ENCODE measurements around the gene ROBO2.

ROBO2 gene

DNA sequence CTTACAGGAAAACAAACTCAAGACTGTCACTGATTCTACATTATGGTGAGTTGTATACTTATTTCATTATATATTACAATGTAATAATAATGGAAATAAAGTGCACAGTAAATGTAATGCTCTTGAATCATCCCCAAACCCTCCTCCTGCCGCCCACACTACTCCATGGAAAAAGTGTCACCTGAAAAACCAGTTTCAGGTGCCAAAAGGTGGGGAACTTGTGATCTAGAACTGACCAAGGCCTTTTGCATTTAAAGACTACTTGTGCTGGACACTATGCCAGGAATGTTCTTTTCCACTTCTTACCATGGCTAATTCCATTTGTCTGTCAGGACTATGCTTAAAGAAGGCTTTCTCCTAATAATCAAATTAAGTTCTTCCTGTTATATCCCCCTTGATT, 32.3 kb downstream of the ROBO2 start:
- TF ChIP-seq, protein P1, sequence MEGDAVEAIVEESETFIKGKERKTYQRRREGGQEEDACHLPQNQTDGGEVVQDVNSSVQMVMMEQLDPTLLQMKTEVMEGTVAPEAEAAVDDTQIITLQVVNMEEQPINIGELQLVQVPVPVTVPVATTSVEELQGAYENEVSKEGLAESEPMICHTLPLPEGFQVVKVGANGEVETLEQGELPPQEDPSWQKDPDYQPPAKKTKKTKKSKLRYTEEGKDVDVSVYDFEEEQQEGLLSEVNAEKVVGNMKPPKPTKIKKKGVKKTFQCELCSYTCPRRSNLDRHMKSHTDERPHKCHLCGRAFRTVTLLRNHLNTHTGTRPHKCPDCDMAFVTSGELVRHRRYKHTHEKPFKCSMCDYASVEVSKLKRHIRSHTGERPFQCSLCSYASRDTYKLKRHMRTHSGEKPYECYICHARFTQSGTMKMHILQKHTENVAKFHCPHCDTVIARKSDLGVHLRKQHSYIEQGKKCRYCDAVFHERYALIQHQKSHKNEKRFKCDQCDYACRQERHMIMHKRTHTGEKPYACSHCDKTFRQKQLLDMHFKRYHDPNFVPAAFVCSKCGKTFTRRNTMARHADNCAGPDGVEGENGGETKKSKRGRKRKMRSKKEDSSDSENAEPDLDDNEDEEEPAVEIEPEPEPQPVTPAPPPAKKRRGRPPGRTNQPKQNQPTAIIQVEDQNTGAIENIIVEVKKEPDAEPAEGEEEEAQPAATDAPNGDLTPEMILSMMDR (IDR thresholded peaks at IDR 0.05; ENCODE audit: low read depth, low read length, missing control alignments): no peak
- H3K27me3 ChIP-seq (replicated peaks): no peaks in the 10 kb centered on the region
- no peak overlapping the region for H3K27ac ChIP-seq
- in situ Hi-C loops (cut with HindIII; ENCODE audit: low pct_ligation_motif_present, low sequenced_read_pairs): no loop called here
- H3K36me3 ChIP-seq (replicated peaks): no peaks in the 10 kb centered on the region
- no peak for DNase-seq
- no peak overlapping the region for H3K4me3 ChIP-seq (ENCODE audit: low read depth, low read length)

DNA sequence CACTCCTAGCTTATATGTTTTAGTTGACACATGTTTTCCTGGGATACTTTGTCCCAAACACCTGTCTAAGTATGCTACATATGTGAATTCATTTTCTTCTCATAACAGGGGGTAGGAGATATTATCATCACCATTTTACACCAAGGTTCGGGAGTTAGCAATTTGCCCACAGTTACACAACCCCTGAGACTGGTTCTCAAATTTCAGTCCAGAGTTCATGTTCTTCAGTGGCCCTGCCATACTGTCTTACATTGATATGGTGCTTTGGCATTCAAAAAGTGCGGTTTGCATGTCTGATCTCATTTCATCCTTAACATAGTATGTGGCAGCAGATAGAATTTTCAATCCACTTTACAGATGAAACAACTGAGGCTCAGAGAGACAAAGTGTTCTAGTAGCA, 38.4 kb downstream of the ROBO2 start:
- no peak for DNase-seq
- Histone ChIP-seq H3K36me3 (replicated peaks) (no peaks in the 10 kb centered on the region), H3K27ac (no peak overlapping the region), H3K4me3 (ENCODE audit: low read depth, low read length) (no peak overlapping the region), H3K27me3 (replicated peaks) (no peaks in the 10 kb centered on the region)
- TF ChIP-seq, protein P1 (IDR thresholded peaks at IDR 0.05; ENCODE audit: low read depth, low read length, missing control alignments): no peak
- in situ Hi-C loops (cut with HindIII; ENCODE audit: low pct_ligation_motif_present, low sequenced_read_pairs): no loop called here

DNA sequence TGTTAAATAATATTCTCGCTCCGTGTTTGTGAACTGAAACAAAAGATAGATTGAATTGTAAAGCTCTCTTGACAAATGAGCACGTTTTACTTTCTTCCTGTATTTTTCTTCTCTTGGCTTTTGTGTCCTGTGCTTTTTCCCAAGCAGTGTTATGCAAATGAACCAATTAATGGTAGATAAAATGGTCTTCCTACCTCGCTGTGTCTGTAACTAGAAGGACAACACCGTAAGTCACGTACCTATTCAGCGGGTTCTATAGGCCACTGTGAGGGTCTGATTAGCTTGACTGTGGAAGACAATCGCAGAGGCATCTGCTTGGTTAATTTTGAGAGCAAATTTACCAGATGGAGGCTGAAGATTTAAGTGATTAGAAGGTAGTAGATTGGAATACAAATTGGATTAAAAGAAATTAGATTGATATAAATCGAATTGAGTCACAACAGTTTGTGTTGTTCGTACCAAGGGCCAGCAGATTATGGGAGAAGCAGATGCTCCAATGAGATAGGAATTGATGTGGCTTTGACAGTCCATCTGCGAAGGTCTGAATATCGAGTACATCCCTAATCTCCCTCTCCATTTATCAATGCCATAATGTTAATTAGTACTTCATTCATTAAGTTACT, 40.2 kb downstream of the ROBO2 start:
- in situ Hi-C loops (cut with HindIII; ENCODE audit: low pct_ligation_motif_present, low sequenced_read_pairs): no loop called here
- TF ChIP-seq, protein P1 (IDR thresholded peaks at IDR 0.05; ENCODE audit: low read depth, low read length, missing control alignments): no peak
- H3K27ac ChIP-seq: no peak overlapping the region
- DNase-seq: no peak
- no peak overlapping the region for H3K4me3 ChIP-seq (ENCODE audit: low read depth, low read length)
- no peaks in the 10 kb centered on the region for H3K27me3 ChIP-seq (replicated peaks)
- H3K36me3 ChIP-seq (replicated peaks): no peaks in the 10 kb centered on the region

GRCh38 chr3:77081240-77081661, 41.4 kb downstream of the ROBO2 start:
- Histone ChIP-seq H3K36me3 (replicated peaks) (no peaks in the 10 kb centered on the region), H3K27me3 (replicated peaks) (no peaks in the 10 kb centered on the region), H3K27ac (no peak overlapping the region), H3K4me3 (ENCODE audit: low read depth, low read length) (no peak overlapping the region)
- DNase-seq: peak; percentile 35
- TF ChIP-seq, protein P1 (IDR thresholded peaks at IDR 0.05; ENCODE audit: low read depth, low read length, missing control alignments): no peak
- in situ Hi-C loops (cut with HindIII; ENCODE audit: low pct_ligation_motif_present, low sequenced_read_pairs): no loop called here

GRCh38 chr3:77084511-77084910, 44.6 kb downstream of the ROBO2 start:
- Histone ChIP-seq H3K4me3 (ENCODE audit: low read depth, low read length) (no peak overlapping the region), H3K27me3 (replicated peaks) (no peaks in the 10 kb centered on the region), H3K27ac (no peak overlapping the region), H3K36me3 (replicated peaks) (no peaks in the 10 kb centered on the region)
- TF ChIP-seq, protein P1 (IDR thresholded peaks at IDR 0.05; ENCODE audit: low read depth, low read length, missing control alignments): no peak
- in situ Hi-C loops (cut with HindIII; ENCODE audit: low pct_ligation_motif_present, low sequenced_read_pairs): no loop called here
- DNase-seq: no peak

DNA sequence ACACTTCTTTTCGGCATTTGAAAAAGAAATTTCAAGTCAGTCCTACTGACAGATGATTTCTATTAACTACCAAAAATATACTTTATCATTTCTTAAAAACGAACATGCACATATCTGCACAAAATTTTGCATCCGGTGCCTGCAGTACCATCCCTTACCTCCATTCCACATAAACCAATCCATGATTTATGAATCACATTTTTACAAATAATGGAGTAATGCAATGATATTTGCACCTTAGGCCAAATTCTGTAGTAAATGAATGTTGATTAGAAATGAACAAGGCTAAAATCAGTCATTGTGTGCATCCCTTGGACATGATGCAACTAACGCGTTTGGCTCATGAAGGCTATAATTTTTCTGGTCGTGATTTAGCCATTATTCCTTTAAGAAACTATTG, 46.5 kb downstream of the ROBO2 start:
- no peaks in the 10 kb centered on the region for H3K36me3 ChIP-seq (replicated peaks)
- H3K4me3 ChIP-seq (ENCODE audit: low read depth, low read length): no peak overlapping the region
- no peak overlapping the region for H3K27ac ChIP-seq
- DNase-seq: no peak
- H3K27me3 ChIP-seq (replicated peaks): no peaks in the 10 kb centered on the region
- in situ Hi-C loops (cut with HindIII; ENCODE audit: low pct_ligation_motif_present, low sequenced_read_pairs): no loop called here
- TF ChIP-seq, protein P1 (IDR thresholded peaks at IDR 0.05; ENCODE audit: low read depth, low read length, missing control alignments): peak; percentile 13
